ENCODE measurements around the gene CD151. TPM values are rescaled to one million over a fixed set of nuclear protein-coding genes. Genes with fewer than 3 reads are reported as not detected.
A peak's percentile ranks its signal among the peaks of the same experiment; 100 is the strongest.

CD151 gene
- total RNA-seq, 1 experiment from 2014 or later: 296 TPM

DNA sequence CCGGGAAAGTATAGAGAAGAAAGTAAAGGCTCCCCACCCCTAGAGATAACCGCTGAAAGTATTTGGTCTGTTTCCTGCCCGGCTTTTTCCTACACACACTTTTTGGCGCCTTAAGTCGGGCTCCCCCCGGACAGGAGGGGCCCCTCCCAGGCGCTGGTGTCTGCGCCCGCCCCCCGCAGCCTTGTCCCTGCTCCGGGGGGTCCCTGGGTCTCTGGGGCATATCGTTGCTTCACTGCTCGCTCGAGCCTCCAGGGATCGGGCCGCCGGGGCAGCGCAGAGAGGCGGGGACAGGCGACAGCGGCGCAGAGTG, 6.0 kb upstream of the CD151 start:
- Histone ChIP-seq H3K36me3 (ENCODE audit: control insufficient read depth in 1 of 2, insufficient read depth in 2 of 2, low read length in 2 of 2) (no peaks in the 10 kb centered on the region), H3K79me2 (ENCODE audit: insufficient read depth, low read length) (peaks cover 6% of the 10 kb centered on the region; the same call in 1 of the 2 replicates), H3K27ac (ENCODE audit: low read depth, low read length) (peak overlapping the region; percentile 89), H3K9me3 (ENCODE audit: control insufficient read depth in 1 of 2, insufficient read depth in 1 of 2, low read depth in 1 of 2, low read length in 2 of 2) (no peaks in the 10 kb centered on the region), H2AFZ (ENCODE audit: low read depth, low read length, poor library complexity, severe bottlenecking) (no peak overlapping the region), H3K4me1 (ENCODE audit: control insufficient read depth in 1 of 2, insufficient read depth in 2 of 2, low read length in 2 of 2) (peaks cover 26 to 44% of the 10 kb centered on the region in 2 experiments), H4K20me1 (ENCODE audit: insufficient read depth) (no peaks in the 10 kb centered on the region), H3K9me2 (ENCODE audit: insufficient read depth) (no peaks in the 10 kb centered on the region), H3K4me3 (replicated peaks in 1 of 2; ENCODE audit: low read depth in 1 of 2, low read length in 2 of 2) (peak overlapping the region; percentile 51 to 65), H3K4me2 (ENCODE audit: low read length) (peak overlapping the region; percentile 100), H3K9ac (ENCODE audit: low read length) (peak overlapping the region; percentile 76), H3K27me3 (ENCODE audit: insufficient read depth, low read length) (no peaks in the 10 kb centered on the region)
- ChIA-PET POLR2A (no interaction called here), RAD21 (ENCODE audit: low non-redundant PET in 1 of 2, low total read pairs in 2 of 2, uncharacterized antibody in 2 of 2, unreplicated experiment in 2 of 2) (no interaction called here), CTCF (no interaction called here)
- peak; percentile 0 for TF ChIP-seq POLR2A (IDR thresholded peaks at IDR 0.05; ENCODE audit: borderline replicate concordance, extremely low read depth, insufficient read depth, insufficient read length)
- TF ChIP-seq ZFX (IDR thresholded peaks at IDR 0.05): no peak
- TF ChIP-seq EGR1 (IDR thresholded peaks at IDR 0.05; ENCODE audit: low read depth): no peak
- TF ChIP-seq SRF (IDR thresholded peaks at IDR 0.05; ENCODE audit: low read depth): no peak
- TF ChIP-seq ELF1 (IDR thresholded peaks at IDR 0.05; ENCODE audit: borderline replicate concordance, low read depth): no peak
- no peak for TF ChIP-seq ZNF274 (IDR thresholded peaks at IDR 0.05; ENCODE audit: low read depth, low read length)
- no peak for TF ChIP-seq YY1 (IDR thresholded peaks at IDR 0.05; ENCODE audit: extremely low read depth, insufficient replicate concordance, low read depth, low read length)
- ATAC-seq: peak; percentile 32; the same call in 1 of the 2 replicates
- BruUV-seq (replicated peaks): no TSS peak
- DNase-seq (ENCODE audit: low read depth, low spot score): no peak
- intact Hi-C loops (cut with micrococcal nuclease): no loop called here

DNA sequence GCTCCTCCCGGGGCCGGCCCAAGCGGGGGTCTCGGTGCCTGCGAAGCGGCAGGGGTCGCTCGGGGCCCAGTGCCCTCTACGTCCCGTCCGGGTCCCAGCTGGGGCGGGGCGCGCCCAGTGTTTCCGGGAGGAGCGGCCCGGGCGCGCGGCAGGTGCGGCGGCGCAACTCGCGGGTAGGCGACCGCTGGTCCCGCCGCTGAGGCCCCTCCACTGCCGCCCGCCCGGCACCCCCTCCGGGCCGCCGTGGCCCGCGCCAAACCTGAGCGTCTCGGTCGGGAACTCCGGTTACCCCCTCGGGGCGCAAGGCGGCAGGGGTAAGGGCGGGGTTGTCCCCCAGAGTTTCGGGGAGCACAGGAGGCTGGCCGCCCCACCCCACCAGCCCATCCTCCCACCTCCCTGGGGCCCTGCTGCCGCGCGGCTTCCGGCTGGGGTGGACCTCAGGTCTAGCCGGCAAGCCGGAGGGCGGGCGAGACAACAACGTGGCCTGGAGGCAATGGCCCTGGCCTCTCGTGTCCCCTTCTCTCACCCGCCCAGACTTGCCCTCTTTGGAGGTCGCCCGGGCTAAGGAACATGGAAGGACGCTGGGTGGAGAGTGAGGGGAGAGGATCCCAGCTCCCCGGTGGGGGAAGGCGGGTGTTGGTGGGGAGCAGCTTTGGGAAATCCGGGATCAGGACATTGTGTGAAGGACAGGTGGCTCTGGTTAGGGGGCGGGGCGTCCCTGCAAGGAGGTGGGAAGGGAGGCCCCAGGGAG, 5.4 kb upstream of the CD151 start:
- peak; percentile 64 for ATAC-seq
- H2AFZ ChIP-seq (ENCODE audit: low read depth, low read length, poor library complexity, severe bottlenecking): no peak overlapping the region
- no peaks in the 10 kb centered on the region for H3K36me3 ChIP-seq (ENCODE audit: control insufficient read depth in 1 of 2, insufficient read depth in 2 of 2, low read length in 2 of 2)

More for the DNA sequence above, 5.4 kb upstream of the CD151 start:
- Histone ChIP-seq H4K20me1 (ENCODE audit: insufficient read depth) (no peaks in the 10 kb centered on the region), H3K9me2 (ENCODE audit: insufficient read depth) (no peaks in the 10 kb centered on the region), H3K27me3 (ENCODE audit: insufficient read depth, low read length) (no peaks in the 10 kb centered on the region), H3K9ac (ENCODE audit: low read length) (peak overlapping the region; percentile 76), H3K27ac (ENCODE audit: low read depth, low read length) (peak overlapping the region; percentile 89), H3K4me2 (ENCODE audit: low read length) (peak overlapping the region; percentile 100), H3K4me3 (replicated peaks in 1 of 2; ENCODE audit: low read depth in 1 of 2, low read length in 2 of 2) (peak overlapping the region; percentile 51 to 65), H3K79me2 (ENCODE audit: insufficient read depth, low read length) (peaks cover 7% of the 10 kb centered on the region; the same call in 1 of the 2 replicates), H3K4me1 (ENCODE audit: control insufficient read depth in 1 of 2, insufficient read depth in 2 of 2, low read length in 2 of 2) (peaks cover 29 to 47% of the 10 kb centered on the region in 2 experiments), H3K9me3 (ENCODE audit: control insufficient read depth in 1 of 2, insufficient read depth in 1 of 2, low read depth in 1 of 2, low read length in 2 of 2) (no peaks in the 10 kb centered on the region)
- no peak for DNase-seq (ENCODE audit: low read depth, low spot score)
- no TSS peak for BruUV-seq (replicated peaks)
- TF ChIP-seq POLR2AphosphoS5 (IDR thresholded peaks at IDR 0.05; ENCODE audit: low read depth, low read length) (0 out of 2 replicates have a peak, but pooled peaks have one; percentile 8), ZFX (IDR thresholded peaks at IDR 0.05) (peak; percentile 64; the same call in 1 of the 2 replicates), RAD21 (IDR thresholded peaks at IDR 0.05; ENCODE audit: low read depth) (no peak)
- ChIA-PET RAD21 (ENCODE audit: low non-redundant PET in 1 of 2, low total read pairs in 2 of 2, uncharacterized antibody in 2 of 2, unreplicated experiment in 2 of 2) (no interaction called here), POLR2A (interaction anchor here (1.4 to 2.3 kb wide), 2 partner anchors 8 to 18 kb away, joined by 6 to 16 read pairs; partner anchors contain the start of genes PNPLA2 and RPLP2), CTCF (no interaction called here)
- intact Hi-C loops (cut with micrococcal nuclease): no loop called here
